Measurements from ENCODE around the gene PCID2. TPM values are rescaled to one million over a fixed set of nuclear protein-coding genes. Genes with fewer than 3 reads are reported as not detected.
"Not testable (repeated sequence)": the region's sequence is repeated elsewhere in the genome, so short reads cannot be mapped to it uniquely, and the experiment has no call there.

The PCID2 gene
- total RNA-seq (2014; rRNA removed; shearing (Covaris generic); ENCODE audit: low replicate concordance), result 85.0 and 114 TPM in 2 replicates

- peak within 1 kb of the TSS; percentile 88 for H3K27ac ChIP-seq (ENCODE audit: low read length)
- peak within 1 kb of the TSS; percentile 89 for H3K4me3 ChIP-seq (ENCODE audit: low read length)
- H4K20me1 ChIP-seq (ENCODE audit: insufficient read depth, low read depth, low read length), result peaks cover 39% of the 10 kb centered on the region
- H3K4me2 ChIP-seq (ENCODE audit: low read depth, low read length, poor library complexity, severe bottlenecking), result peak within 1 kb of the TSS; percentile 77
- peaks cover 35% of the 10 kb centered on the region for H3K36me3 ChIP-seq (ENCODE audit: insufficient read depth, low read length)
- peak within 1 kb of the TSS; percentile 97 for H3K9ac ChIP-seq (ENCODE audit: low read length)
- H2AFZ ChIP-seq (ENCODE audit: low read length), result peak within 1 kb of the TSS; percentile 76; the same call in 1 of the 2 replicates
- H3K4me1 ChIP-seq (ENCODE audit: low read length), result peaks cover 34% of the 10 kb centered on the region
- DNase-seq, result peak; percentile 97
- H3K9me2 ChIP-seq (replicated peaks; ENCODE audit: insufficient read depth, low read length), result no peaks in the 10 kb centered on the region
- H3K9me3 ChIP-seq (ENCODE audit: low read length), result no peaks in the 10 kb centered on the region
- H3K27me3 ChIP-seq (ENCODE audit: low read length), result no peaks in the 10 kb centered on the region
- peaks cover 90% of the 10 kb centered on the region for H3K79me2 ChIP-seq (ENCODE audit: low read length)
Observed at GRCh38 chr13:113208421-113209335, at the start of gene PCID2. TSS of gene PCID2 (minus strand) at chr13:113208669. CDS start at chr13:113208634, 35 bp downstream.

- DNase-seq, result not testable (repeated sequence)
- H3K36me3 ChIP-seq (ENCODE audit: insufficient read depth, low read length), result peaks cover 65% of the 10 kb centered on the region
Observed at GRCh38 chr13:113257908-113258307, 49.4 kb upstream of the PCID2 start.

GRCh38 chr13:113252516-113253095, 44.1 kb upstream of the PCID2 start:
- no peak overlapping the region for H3K4me2 ChIP-seq (ENCODE audit: low read depth, low read length, poor library complexity, severe bottlenecking)
- H3K4me1 ChIP-seq (ENCODE audit: low read length), result no peaks in the 10 kb centered on the region
- no peak for DNase-seq
- no peak overlapping the region for H3K4me3 ChIP-seq (ENCODE audit: low read length)
- no peaks in the 10 kb centered on the region for H3K79me2 ChIP-seq (ENCODE audit: low read length)
- no peak overlapping the region for H3K9ac ChIP-seq (ENCODE audit: low read length)
- no peak overlapping the region for H3K27ac ChIP-seq (ENCODE audit: low read length)
- no peaks in the 10 kb centered on the region for H3K9me2 ChIP-seq (replicated peaks; ENCODE audit: insufficient read depth, low read length)
- H3K36me3 ChIP-seq (ENCODE audit: insufficient read depth, low read length), result peaks cover 64% of the 10 kb centered on the region
- H4K20me1 ChIP-seq (ENCODE audit: insufficient read depth, low read depth, low read length), result 0 out of 2 replicates have a peak, but pooled peaks cover 4% of the 10 kb centered on the region
- no peak overlapping the region for H2AFZ ChIP-seq (ENCODE audit: low read length)
- H3K9me3 ChIP-seq (ENCODE audit: low read length), result no peaks in the 10 kb centered on the region
- no peaks in the 10 kb centered on the region for H3K27me3 ChIP-seq (ENCODE audit: low read length)

More at GRCh38 chr13:113257908-113258307, 49.4 kb upstream of the PCID2 start:
- not testable (repeated sequence) for H3K27ac ChIP-seq (ENCODE audit: low read length); H3K4me3 ChIP-seq (ENCODE audit: low read length); H2AFZ ChIP-seq (ENCODE audit: low read length); H3K27me3 ChIP-seq (ENCODE audit: low read length); H3K4me2 ChIP-seq (ENCODE audit: low read depth, low read length, poor library complexity, severe bottlenecking); H3K4me1 ChIP-seq (ENCODE audit: low read length); H3K9me2 ChIP-seq (replicated peaks; ENCODE audit: insufficient read depth, low read length); H3K9me3 ChIP-seq (ENCODE audit: low read length); H4K20me1 ChIP-seq (ENCODE audit: insufficient read depth, low read depth, low read length); H3K79me2 ChIP-seq (ENCODE audit: low read length); H3K9ac ChIP-seq (ENCODE audit: low read length)

GRCh38 chr13:113245849-113246796, 37.7 kb upstream of the PCID2 start:
- DNase-seq, result no peak
- Histone ChIP-seq H3K79me2 (ENCODE audit: low read length) (no peaks in the 10 kb centered on the region), H3K4me2 (ENCODE audit: low read depth, low read length, poor library complexity, severe bottlenecking) (no peak overlapping the region), H3K4me3 (ENCODE audit: low read length) (no peak overlapping the region), H3K27me3 (ENCODE audit: low read length) (no peaks in the 10 kb centered on the region), H4K20me1 (ENCODE audit: insufficient read depth, low read depth, low read length) (0 out of 2 replicates have a peak, but pooled peaks cover under 1% of the 10 kb centered on the region), H3K9ac (ENCODE audit: low read length) (no peak overlapping the region), H3K36me3 (ENCODE audit: insufficient read depth, low read length) (peaks cover 58% of the 10 kb centered on the region), H2AFZ (ENCODE audit: low read length) (no peak overlapping the region), H3K9me3 (ENCODE audit: low read length) (no peaks in the 10 kb centered on the region), H3K9me2 (replicated peaks; ENCODE audit: insufficient read depth, low read length) (no peaks in the 10 kb centered on the region), H3K4me1 (ENCODE audit: low read length) (no peaks in the 10 kb centered on the region), H3K27ac (ENCODE audit: low read length) (no peak overlapping the region)

GRCh38 chr13:113243847-113244246, 35.4 kb upstream of the PCID2 start:
- no peaks in the 10 kb centered on the region for H3K79me2 ChIP-seq (ENCODE audit: low read length)
- peaks cover 61% of the 10 kb centered on the region for H3K36me3 ChIP-seq (ENCODE audit: insufficient read depth, low read length)
- H3K27ac ChIP-seq (ENCODE audit: low read length), result no peak overlapping the region

GRCh38 chr13:113241623-113242022, 33.2 kb upstream of the PCID2 start:
- not testable (repeated sequence) for H3K9me3 ChIP-seq (ENCODE audit: low read length); H3K4me1 ChIP-seq (ENCODE audit: low read length); H2AFZ ChIP-seq (ENCODE audit: low read length); H3K4me3 ChIP-seq (ENCODE audit: low read length); H3K9me2 ChIP-seq (replicated peaks; ENCODE audit: insufficient read depth, low read length); H3K27me3 ChIP-seq (ENCODE audit: low read length); H3K4me2 ChIP-seq (ENCODE audit: low read depth, low read length, poor library complexity, severe bottlenecking); H3K27ac ChIP-seq (ENCODE audit: low read length); H4K20me1 ChIP-seq (ENCODE audit: insufficient read depth, low read depth, low read length); H3K9ac ChIP-seq (ENCODE audit: low read length); H3K79me2 ChIP-seq (ENCODE audit: low read length); DNase-seq
- H3K36me3 ChIP-seq (ENCODE audit: insufficient read depth, low read length), result peaks cover 59% of the 10 kb centered on the region

More at GRCh38 chr13:113243847-113244246, 35.4 kb upstream of the PCID2 start:
- H4K20me1 ChIP-seq (ENCODE audit: insufficient read depth, low read depth, low read length), result 0 out of 2 replicates have a peak, but pooled peaks cover 4% of the 10 kb centered on the region
- no peaks in the 10 kb centered on the region for H3K4me1 ChIP-seq (ENCODE audit: low read length)
- no peak overlapping the region for H3K4me2 ChIP-seq (ENCODE audit: low read depth, low read length, poor library complexity, severe bottlenecking)
- H3K4me3 ChIP-seq (ENCODE audit: low read length), result no peak overlapping the region
- DNase-seq, result no peak
- H3K9me2 ChIP-seq (replicated peaks; ENCODE audit: insufficient read depth, low read length), result no peaks in the 10 kb centered on the region
- H3K9me3 ChIP-seq (ENCODE audit: low read length), result no peaks in the 10 kb centered on the region
- no peaks in the 10 kb centered on the region for H3K27me3 ChIP-seq (ENCODE audit: low read length)
- H2AFZ ChIP-seq (ENCODE audit: low read length), result no peak overlapping the region
- H3K9ac ChIP-seq (ENCODE audit: low read length), result no peak overlapping the region

- Histone ChIP-seq H3K9me3 (ENCODE audit: low read length) (no peaks in the 10 kb centered on the region), H3K9me2 (replicated peaks; ENCODE audit: insufficient read depth, low read length) (no peaks in the 10 kb centered on the region), H4K20me1 (ENCODE audit: insufficient read depth, low read depth, low read length) (0 out of 2 replicates have a peak, but pooled peaks cover 4% of the 10 kb centered on the region), H2AFZ (ENCODE audit: low read length) (no peak overlapping the region), H3K4me3 (ENCODE audit: low read length) (no peak overlapping the region), H3K79me2 (ENCODE audit: low read length) (no peaks in the 10 kb centered on the region), H3K27me3 (ENCODE audit: low read length) (no peaks in the 10 kb centered on the region), H3K9ac (ENCODE audit: low read length) (no peak overlapping the region), H3K27ac (ENCODE audit: low read length) (no peak overlapping the region), H3K4me2 (ENCODE audit: low read depth, low read length, poor library complexity, severe bottlenecking) (no peak overlapping the region), H3K36me3 (ENCODE audit: insufficient read depth, low read length) (peaks cover 53% of the 10 kb centered on the region), H3K4me1 (ENCODE audit: low read length) (no peaks in the 10 kb centered on the region)
- DNase-seq, result no peak
Observed at GRCh38 chr13:113239986-113240385, 31.5 kb upstream of the PCID2 start.
